ENCODE results near the gene TNIK. TPM values are rescaled to one million over a fixed set of nuclear protein-coding genes. Genes with fewer than 3 reads are reported as not detected.

The TNIK gene
- total and polyA plus RNA-seq, 10 of the 15 experiments (the other 5 are each of a cell fraction or from before 2014, with no cell fraction given), result 13.9 to 74.3 (median 48.2) TPM

DNA sequence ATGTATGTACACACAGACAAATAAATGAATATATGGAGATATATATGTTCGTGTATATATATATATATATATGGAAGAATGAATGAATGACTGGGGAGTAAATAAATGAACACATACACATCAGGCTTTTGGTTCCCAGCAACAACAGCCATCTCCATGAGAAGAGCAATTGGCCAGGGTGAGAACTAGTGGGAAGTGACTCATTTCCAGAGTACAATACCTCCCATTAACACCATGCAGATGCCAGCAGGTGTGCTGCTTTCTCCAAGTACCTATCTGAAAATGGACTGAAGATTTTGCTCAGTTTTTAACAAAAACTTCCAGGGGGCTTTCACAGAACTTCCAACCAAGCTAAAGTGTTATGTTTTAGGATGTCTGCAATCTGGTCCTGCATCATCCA is 253.9 kb downstream of the TNIK start (continued):
- TF ChIP-seq JUND (IDR thresholded peaks at IDR 0.05; ENCODE audit: low read depth, low read length), result peak; percentile 52; the same call in 1 of the 2 replicates
- no peak for TF ChIP-seq BCLAF1 (IDR thresholded peaks at IDR 0.05)
- no peak for TF ChIP-seq HCFC1 (IDR thresholded peaks at IDR 0.05; ENCODE audit: low read length)
- no peak for TF ChIP-seq BRCA1 (IDR thresholded peaks at IDR 0.05; ENCODE audit: low read depth, low read length)
- TF ChIP-seq IKZF1 (conservative IDR thresholded peaks at IDR 0.05), result no peak
- TF ChIP-seq SMARCA5 (IDR thresholded peaks at IDR 0.05), result no peak
- no peak for TF ChIP-seq FOXK2 (IDR thresholded peaks at IDR 0.05)
- TF ChIP-seq, protein P1, sequence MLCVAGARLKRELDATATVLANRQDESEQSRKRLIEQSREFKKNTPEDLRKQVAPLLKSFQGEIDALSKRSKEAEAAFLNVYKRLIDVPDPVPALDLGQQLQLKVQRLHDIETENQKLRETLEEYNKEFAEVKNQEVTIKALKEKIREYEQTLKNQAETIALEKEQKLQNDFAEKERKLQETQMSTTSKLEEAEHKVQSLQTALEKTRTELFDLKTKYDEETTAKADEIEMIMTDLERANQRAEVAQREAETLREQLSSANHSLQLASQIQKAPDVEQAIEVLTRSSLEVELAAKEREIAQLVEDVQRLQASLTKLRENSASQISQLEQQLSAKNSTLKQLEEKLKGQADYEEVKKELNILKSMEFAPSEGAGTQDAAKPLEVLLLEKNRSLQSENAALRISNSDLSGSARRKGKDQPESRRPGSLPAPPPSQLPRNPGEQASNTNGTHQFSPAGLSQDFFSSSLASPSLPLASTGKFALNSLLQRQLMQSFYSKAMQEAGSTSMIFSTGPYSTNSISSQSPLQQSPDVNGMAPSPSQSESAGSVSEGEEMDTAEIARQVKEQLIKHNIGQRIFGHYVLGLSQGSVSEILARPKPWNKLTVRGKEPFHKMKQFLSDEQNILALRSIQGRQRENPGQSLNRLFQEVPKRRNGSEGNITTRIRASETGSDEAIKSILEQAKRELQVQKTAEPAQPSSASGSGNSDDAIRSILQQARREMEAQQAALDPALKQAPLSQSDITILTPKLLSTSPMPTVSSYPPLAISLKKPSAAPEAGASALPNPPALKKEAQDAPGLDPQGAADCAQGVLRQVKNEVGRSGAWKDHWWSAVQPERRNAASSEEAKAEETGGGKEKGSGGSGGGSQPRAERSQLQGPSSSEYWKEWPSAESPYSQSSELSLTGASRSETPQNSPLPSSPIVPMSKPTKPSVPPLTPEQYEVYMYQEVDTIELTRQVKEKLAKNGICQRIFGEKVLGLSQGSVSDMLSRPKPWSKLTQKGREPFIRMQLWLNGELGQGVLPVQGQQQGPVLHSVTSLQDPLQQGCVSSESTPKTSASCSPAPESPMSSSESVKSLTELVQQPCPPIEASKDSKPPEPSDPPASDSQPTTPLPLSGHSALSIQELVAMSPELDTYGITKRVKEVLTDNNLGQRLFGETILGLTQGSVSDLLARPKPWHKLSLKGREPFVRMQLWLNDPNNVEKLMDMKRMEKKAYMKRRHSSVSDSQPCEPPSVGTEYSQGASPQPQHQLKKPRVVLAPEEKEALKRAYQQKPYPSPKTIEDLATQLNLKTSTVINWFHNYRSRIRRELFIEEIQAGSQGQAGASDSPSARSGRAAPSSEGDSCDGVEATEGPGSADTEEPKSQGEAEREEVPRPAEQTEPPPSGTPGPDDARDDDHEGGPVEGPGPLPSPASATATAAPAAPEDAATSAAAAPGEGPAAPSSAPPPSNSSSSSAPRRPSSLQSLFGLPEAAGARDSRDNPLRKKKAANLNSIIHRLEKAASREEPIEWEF (IDR thresholded peaks at IDR 0.05; ENCODE audit: insufficient replicate concordance, low read depth, low read length), result no peak
- TF ChIP-seq TCF12 (IDR thresholded peaks at IDR 0.05; ENCODE audit: low read depth, low read length), result peak; percentile 88
- TF ChIP-seq BACH1 (IDR thresholded peaks at IDR 0.05; ENCODE audit: borderline replicate concordance), result no peak
- 0 out of 2 replicates have a peak, but pooled peaks have one; percentile 73 for TF ChIP-seq CBX5 (IDR thresholded peaks at IDR 0.05; ENCODE audit: low read depth)
- no peak for TF ChIP-seq KDM1A (IDR thresholded peaks at IDR 0.05; ENCODE audit: borderline replicate concordance)
- TF ChIP-seq RCOR1 (conservative IDR thresholded peaks at IDR 0.05; ENCODE audit: low read depth, low read length), result no peak
- no peak for TF ChIP-seq ASH2L (IDR thresholded peaks at IDR 0.05; ENCODE audit: borderline replicate concordance, low read depth)
- peak; percentile 47; the same call in 1 of the 2 replicates for TF ChIP-seq MTA2 (IDR thresholded peaks at IDR 0.05; ENCODE audit: low read depth)
- TF ChIP-seq RFX5 (IDR thresholded peaks at IDR 0.05; ENCODE audit: low read depth, low read length), result no peak
- no peak for TF ChIP-seq STAT3 (IDR thresholded peaks at IDR 0.05; ENCODE audit: low read depth, low read length)
- TF ChIP-seq TCF7 (IDR thresholded peaks at IDR 0.05; ENCODE audit: borderline replicate concordance), result no peak
- TF ChIP-seq SMAD5 (IDR thresholded peaks at IDR 0.05; ENCODE audit: low read depth), result no peak
- no peak for TF ChIP-seq MEF2A (IDR thresholded peaks at IDR 0.05; ENCODE audit: insufficient read depth, low read depth, low read length)
- no peak for TF ChIP-seq SP1 (IDR thresholded peaks at IDR 0.05; ENCODE audit: low read depth, low read length)
- no peak for TF ChIP-seq TARDBP (IDR thresholded peaks at IDR 0.05; ENCODE audit: borderline replicate concordance)
- no peak for TF ChIP-seq STAT1 (conservative IDR thresholded peaks at IDR 0.05)
- TF ChIP-seq SIN3A (IDR thresholded peaks at IDR 0.05; ENCODE audit: low read depth, low read length), result no peak
- no peak for TF ChIP-seq ZNF384 (IDR thresholded peaks at IDR 0.05; ENCODE audit: borderline replicate concordance, low read depth, low read length)
- TF ChIP-seq TBL1XR1 (IDR thresholded peaks at IDR 0.05; ENCODE audit: low read depth, low read length), result no peak
- no peak for TF ChIP-seq KAT2A (conservative IDR thresholded peaks at IDR 0.05; ENCODE audit: control insufficient read depth, low read depth, low read length)

Measured in GM12878 (cell line).